GM18858 (cell line): Measurements from ENCODE around the gene GIT2.
"Not testable (repeated sequence)": the region's sequence is repeated elsewhere in the genome, so short reads cannot be mapped to it uniquely, and the experiment has no call there.

ENCODE experiments used
- ATAC-seq: cut with Tn5 transposase; IDR thresholded peaks from one replicate; pipeline ENCODE4 v1.9.1; 2021; ENCODE audit not compliant: unreplicated experiment

GIT2 gene

GRCh38 chr12:109893261-109893995 lies 102.7 kb downstream of the GIT2 start:
- no peak for ATAC-seq

GRCh38 chr12:109892748-109893147 lies 103.4 kb downstream of the GIT2 start:
- peak; percentile 59 for ATAC-seq

GRCh38 chr12:109892165-109892715 lies 103.9 kb downstream of the GIT2 start:
- no peak for ATAC-seq

- ATAC-seq = not testable (repeated sequence)
Observed at GRCh38 chr12:109891731-109892130, 104.4 kb downstream of the GIT2 start.

- no peak for ATAC-seq
Observed at GRCh38 chr12:109890620-109891170, 105.5 kb downstream of the GIT2 start.

GRCh38 chr12:109888179-109889020 lies 107.8 kb downstream of the GIT2 start:
- ATAC-seq = no peak

GRCh38 chr12:109885616-109886015 lies 110.6 kb downstream of the GIT2 start:
- no peak for ATAC-seq

GRCh38 chr12:109883461-109883860 lies 112.7 kb downstream of the GIT2 start:
- ATAC-seq = no peak

- ATAC-seq = no peak
Observed at GRCh38 chr12:109881752-109882151, 114.4 kb downstream of the GIT2 start.

- ATAC-seq = no peak
Observed at GRCh38 chr12:109880938-109881337, 115.2 kb downstream of the GIT2 start.

GRCh38 chr12:109880043-109880931 lies 115.9 kb downstream of the GIT2 start, which contains the start of gene GLTP:
GLTP (minus strand) TSS chr12:109880541; CDS start chr12:109880374, 167 bp downstream.
- ATAC-seq = peak; percentile 87
